ENCODE results near the gene MTG2. TPM values are rescaled to one million over a fixed set of nuclear protein-coding genes. Genes with fewer than 3 reads are reported as not detected.

The MTG2 gene
- total RNA-seq, 1 donor from 2014 or later: 29.3 TPM

DNA sequence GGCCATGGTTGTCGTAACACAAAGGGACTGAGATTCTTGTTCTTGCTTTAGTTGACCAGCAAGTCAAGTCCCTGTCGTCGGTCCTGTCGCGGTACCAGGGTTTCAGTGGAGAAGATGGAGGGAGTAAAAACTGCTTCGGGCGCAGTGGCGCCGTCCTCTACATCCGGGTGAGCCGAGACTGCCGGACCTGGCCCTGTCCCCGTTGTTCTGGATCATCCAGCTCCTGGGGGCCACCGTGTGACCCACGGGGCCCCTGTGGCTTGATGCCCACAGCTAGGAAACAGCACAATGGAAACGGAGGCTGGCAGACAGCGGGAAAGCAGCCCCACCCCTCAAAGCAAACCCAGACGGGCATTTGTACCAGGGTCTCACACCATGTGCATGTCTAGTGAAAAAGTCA is 15.0 kb downstream of the MTG2 start:
- no peaks in the 10 kb centered on the region for H3K9me3 Mint-ChIP-seq (ENCODE audit: unreplicated experiment)
- H3K4me3 Mint-ChIP-seq (ENCODE audit: unreplicated experiment): no peak overlapping the region
- H3K27me3 Mint-ChIP-seq (ENCODE audit: unreplicated experiment): no peaks in the 10 kb centered on the region
- DNase-seq (ENCODE audit: extremely low spot score, unreplicated experiment): no peak
- TF ChIP-seq, protein P1, sequence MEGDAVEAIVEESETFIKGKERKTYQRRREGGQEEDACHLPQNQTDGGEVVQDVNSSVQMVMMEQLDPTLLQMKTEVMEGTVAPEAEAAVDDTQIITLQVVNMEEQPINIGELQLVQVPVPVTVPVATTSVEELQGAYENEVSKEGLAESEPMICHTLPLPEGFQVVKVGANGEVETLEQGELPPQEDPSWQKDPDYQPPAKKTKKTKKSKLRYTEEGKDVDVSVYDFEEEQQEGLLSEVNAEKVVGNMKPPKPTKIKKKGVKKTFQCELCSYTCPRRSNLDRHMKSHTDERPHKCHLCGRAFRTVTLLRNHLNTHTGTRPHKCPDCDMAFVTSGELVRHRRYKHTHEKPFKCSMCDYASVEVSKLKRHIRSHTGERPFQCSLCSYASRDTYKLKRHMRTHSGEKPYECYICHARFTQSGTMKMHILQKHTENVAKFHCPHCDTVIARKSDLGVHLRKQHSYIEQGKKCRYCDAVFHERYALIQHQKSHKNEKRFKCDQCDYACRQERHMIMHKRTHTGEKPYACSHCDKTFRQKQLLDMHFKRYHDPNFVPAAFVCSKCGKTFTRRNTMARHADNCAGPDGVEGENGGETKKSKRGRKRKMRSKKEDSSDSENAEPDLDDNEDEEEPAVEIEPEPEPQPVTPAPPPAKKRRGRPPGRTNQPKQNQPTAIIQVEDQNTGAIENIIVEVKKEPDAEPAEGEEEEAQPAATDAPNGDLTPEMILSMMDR (IDR thresholded peaks at IDR 0.05): no peak
- peaks cover 34% of the 10 kb centered on the region for H3K36me3 Mint-ChIP-seq (ENCODE audit: unreplicated experiment)
- no peak overlapping the region for H3K27ac Mint-ChIP-seq (ENCODE audit: unreplicated experiment)
- H3K4me1 Mint-ChIP-seq (ENCODE audit: unreplicated experiment): peaks cover 15% of the 10 kb centered on the region

DNA sequence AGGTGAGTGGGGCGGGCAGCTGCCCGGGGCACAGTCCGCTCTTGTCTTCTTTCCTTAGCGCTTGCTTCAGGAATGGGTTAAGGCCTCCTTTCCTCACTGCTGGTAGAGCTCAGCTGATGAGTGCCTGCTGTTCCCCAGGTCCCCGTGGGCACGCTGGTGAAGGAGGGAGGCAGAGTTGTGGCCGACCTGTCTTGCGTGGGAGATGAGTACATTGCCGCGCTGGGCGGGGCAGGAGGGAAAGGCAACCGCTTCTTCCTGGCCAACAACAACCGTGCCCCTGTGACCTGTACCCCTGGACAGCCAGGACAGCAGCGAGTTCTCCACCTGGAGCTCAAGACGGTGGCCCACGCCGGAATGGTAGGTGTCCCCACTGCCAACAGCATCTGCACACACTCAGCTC is 15.7 kb downstream of the MTG2 start:
- TF ChIP-seq, protein P1 (IDR thresholded peaks at IDR 0.05): no peak
- H3K4me1 Mint-ChIP-seq (ENCODE audit: unreplicated experiment): peaks cover 22% of the 10 kb centered on the region

DNA sequence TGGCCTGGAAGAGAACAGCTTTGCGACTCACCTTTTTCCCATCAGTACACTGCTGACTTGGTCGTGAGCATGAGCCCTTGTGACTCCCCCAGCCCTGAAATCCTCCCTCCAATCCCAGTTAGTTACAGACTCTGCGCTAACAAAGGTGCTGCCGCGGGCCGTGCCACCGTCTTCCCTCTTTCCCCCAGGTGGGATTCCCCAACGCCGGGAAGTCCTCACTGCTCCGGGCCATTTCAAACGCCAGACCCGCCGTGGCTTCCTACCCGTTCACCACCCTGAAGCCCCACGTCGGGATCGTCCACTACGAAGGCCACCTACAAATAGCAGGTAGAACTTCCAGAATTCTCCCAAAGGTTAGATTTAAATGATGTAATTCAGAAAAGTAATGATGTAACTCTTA is 16.1 kb downstream of the MTG2 start:
- Mint-ChIP-seq H3K9me3 (ENCODE audit: unreplicated experiment) (no peaks in the 10 kb centered on the region), H3K36me3 (ENCODE audit: unreplicated experiment) (peaks cover 31% of the 10 kb centered on the region), H3K27me3 (ENCODE audit: unreplicated experiment) (no peaks in the 10 kb centered on the region), H3K4me3 (ENCODE audit: unreplicated experiment) (no peak overlapping the region), H3K27ac (ENCODE audit: unreplicated experiment) (no peak overlapping the region), H3K4me1 (ENCODE audit: unreplicated experiment) (peaks cover 24% of the 10 kb centered on the region)
- TF ChIP-seq, protein P1 (IDR thresholded peaks at IDR 0.05): no peak
- no peak for DNase-seq (ENCODE audit: extremely low spot score, unreplicated experiment)

More for the DNA sequence above, 15.7 kb downstream of the MTG2 start:
- Mint-ChIP-seq H3K9me3 (ENCODE audit: unreplicated experiment) (no peaks in the 10 kb centered on the region), H3K4me3 (ENCODE audit: unreplicated experiment) (no peak overlapping the region), H3K27me3 (ENCODE audit: unreplicated experiment) (no peaks in the 10 kb centered on the region), H3K36me3 (ENCODE audit: unreplicated experiment) (peaks cover 33% of the 10 kb centered on the region), H3K27ac (ENCODE audit: unreplicated experiment) (no peak overlapping the region)
- no peak for DNase-seq (ENCODE audit: extremely low spot score, unreplicated experiment)

- no peak for DNase-seq (ENCODE audit: extremely low spot score, unreplicated experiment)
- H3K9me3 Mint-ChIP-seq (ENCODE audit: unreplicated experiment): no peaks in the 10 kb centered on the region
- peaks cover 25% of the 10 kb centered on the region for H3K36me3 Mint-ChIP-seq (ENCODE audit: unreplicated experiment)
- H3K4me1 Mint-ChIP-seq (ENCODE audit: unreplicated experiment): peaks cover 24% of the 10 kb centered on the region
- H3K27ac Mint-ChIP-seq (ENCODE audit: unreplicated experiment): no peak overlapping the region
- H3K27me3 Mint-ChIP-seq (ENCODE audit: unreplicated experiment): no peaks in the 10 kb centered on the region
- H3K4me3 Mint-ChIP-seq (ENCODE audit: unreplicated experiment): no peak overlapping the region
- TF ChIP-seq, protein P1 (IDR thresholded peaks at IDR 0.05): no peak
These were observed 17.8 kb downstream of the MTG2 start for GRCh38 chr20:62200491-62201172.

GRCh38 chr20:62201173-62202082 is 18.6 kb downstream of the MTG2 start:
- Mint-ChIP-seq H3K27me3 (ENCODE audit: unreplicated experiment) (no peaks in the 10 kb centered on the region), H3K9me3 (ENCODE audit: unreplicated experiment) (no peaks in the 10 kb centered on the region), H3K4me3 (ENCODE audit: unreplicated experiment) (no peak overlapping the region), H3K27ac (ENCODE audit: unreplicated experiment) (no peak overlapping the region), H3K4me1 (ENCODE audit: unreplicated experiment) (peaks cover 24% of the 10 kb centered on the region), H3K36me3 (ENCODE audit: unreplicated experiment) (peaks cover 24% of the 10 kb centered on the region)
- DNase-seq (ENCODE audit: extremely low spot score, unreplicated experiment): no peak
- TF ChIP-seq, protein P1 (IDR thresholded peaks at IDR 0.05): no peak

Data from osteocyte (in vitro differentiated cells).